HS-5 (cell line): ENCODE measurements around the gene SLC24A4.
A peak's percentile ranks its signal among the peaks of the same experiment; 100 is the strongest.

Experiments used
- DNase-seq: peaks from one replicate; pipeline ENCODE4 v3.0.0-alpha.2; 2012; ENCODE audit warnings: low read depth

Gene SLC24A4, protein sequence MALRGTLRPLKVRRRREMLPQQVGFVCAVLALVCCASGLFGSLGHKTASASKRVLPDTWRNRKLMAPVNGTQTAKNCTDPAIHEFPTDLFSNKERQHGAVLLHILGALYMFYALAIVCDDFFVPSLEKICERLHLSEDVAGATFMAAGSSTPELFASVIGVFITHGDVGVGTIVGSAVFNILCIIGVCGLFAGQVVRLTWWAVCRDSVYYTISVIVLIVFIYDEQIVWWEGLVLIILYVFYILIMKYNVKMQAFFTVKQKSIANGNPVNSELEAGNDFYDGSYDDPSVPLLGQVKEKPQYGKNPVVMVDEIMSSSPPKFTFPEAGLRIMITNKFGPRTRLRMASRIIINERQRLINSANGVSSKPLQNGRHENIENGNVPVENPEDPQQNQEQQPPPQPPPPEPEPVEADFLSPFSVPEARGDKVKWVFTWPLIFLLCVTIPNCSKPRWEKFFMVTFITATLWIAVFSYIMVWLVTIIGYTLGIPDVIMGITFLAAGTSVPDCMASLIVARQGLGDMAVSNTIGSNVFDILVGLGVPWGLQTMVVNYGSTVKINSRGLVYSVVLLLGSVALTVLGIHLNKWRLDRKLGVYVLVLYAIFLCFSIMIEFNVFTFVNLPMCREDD

GRCh38 chr14:92323011-92323915, at the start of gene SLC24A4:
SLC24A4 (plus strand) TSS chr14:92323165; CDS start chr14:92323831, 666 bp downstream.
- DNase-seq, result peak; percentile 3

DNA sequence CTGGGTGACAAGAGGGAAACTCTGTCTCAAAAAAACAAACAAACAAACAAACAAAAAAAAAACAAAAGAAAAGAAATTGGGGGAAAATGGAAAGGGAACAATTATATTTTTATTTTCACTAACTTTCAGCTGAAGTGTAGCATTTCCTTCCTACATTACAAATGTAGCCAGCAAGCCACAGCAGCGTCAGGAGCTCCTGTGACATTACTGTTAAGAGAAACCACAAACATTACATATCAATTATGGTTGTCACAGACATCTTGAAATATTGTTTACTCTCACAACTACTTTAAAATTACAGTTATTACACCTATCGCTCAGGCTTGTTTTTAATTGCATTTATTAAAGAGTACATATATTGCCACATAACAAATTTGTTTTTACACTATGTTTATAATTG, 49.8 kb upstream of the SLC24A4 start:
- DNase-seq, result no peak

DNA sequence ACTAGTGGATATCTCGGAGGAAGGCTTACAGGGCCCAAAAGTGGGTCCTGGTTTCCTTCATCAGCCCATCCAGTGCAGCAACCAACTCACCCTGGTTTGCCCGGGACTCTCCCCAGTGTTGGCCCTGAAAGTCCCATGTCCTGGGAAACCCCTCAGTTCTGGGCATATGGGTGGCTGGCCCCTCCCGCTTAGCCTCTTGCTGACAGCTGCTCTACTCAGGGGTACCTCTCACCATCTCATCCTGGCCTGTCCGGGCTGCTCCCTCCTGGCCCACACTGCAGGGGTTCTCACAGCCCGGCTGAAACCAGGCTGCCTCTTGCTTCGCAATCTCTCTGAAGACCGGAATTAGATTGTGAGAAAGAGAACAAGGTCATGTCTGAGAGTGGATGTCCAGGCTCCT, 48.9 kb upstream of the SLC24A4 start:
- DNase-seq, result no peak

DNA sequence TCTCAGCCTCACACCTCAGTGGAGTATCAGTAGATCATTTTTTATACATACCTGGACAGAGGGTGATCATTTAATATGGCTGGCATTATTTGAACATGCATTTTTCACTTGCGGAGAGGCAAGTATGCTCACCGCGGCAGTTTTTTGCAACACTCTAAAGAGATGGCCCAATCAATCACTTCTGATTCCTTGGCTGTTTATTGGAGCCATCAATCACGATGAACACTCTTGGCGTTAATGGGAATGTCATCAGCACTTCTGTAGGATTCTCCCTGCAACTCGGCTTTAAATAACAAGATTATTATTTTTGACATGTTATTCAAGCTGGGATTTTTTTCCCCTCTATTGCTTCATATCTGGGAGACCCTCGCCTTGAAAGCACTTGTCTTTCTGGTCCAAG, 46.9 kb upstream of the SLC24A4 start:
- DNase-seq, result no peak

- DNase-seq, result no peak
These were observed 45.9 kb upstream of the SLC24A4 start for GRCh38 chr14:92277031-92277430.

DNA sequence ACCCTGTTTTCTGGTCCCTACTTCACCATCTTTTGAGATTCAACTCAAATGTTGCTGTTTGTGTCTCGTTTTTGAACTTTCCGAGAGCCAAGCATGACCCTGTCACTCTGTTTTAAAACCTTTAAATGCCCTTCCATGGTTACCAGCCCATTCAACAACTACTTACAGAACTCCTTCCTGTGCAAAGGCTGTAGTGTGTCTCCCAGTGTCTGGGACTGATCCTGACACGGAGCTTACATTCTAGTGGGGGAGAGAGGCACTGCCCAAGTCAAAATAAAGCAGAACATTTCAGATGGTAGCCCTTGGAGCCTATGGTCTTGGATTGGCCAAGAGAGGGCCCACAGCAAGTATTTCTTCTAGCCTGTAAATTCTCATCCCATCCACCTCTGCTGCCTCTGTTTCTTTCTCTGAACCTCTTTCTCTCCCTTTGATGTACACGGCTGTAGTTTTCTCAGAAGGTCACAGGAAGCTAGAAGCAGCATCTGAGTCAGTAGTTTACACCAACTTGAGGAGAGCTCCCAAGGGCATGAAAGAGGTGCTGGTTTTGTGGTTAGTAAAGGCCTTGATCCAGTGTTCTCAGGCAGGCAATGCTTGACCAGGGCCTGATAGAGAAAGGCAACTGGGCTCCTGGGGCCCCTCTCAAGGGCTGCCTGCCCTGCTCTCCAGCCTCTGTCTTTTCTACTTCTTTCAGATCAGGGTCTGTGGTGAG, 42.3 kb upstream of the SLC24A4 start:
- DNase-seq, result no peak

GRCh38 chr14:92282669-92283068, 40.3 kb upstream of the SLC24A4 start:
- DNase-seq, result no peak

DNA sequence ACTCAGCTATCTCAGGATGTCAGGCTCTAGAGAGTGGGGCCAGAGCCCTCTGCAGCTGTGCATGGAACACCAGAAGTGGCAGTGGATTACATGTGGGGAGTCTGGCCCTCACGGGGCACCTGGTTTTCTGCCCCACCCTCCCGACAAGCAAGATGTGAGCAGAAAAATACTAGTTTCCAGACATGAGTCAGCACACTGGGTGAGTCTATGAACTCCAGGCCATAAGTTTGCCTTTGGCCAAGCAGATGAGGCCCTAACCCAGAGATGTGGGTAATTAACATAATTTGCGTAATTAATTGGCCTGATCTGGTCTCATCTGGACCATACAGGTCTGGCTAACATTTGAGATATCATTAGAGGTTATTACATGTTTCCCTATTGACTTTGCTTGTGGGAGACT, 37.7 kb upstream of the SLC24A4 start:
- DNase-seq, result no peak

DNA sequence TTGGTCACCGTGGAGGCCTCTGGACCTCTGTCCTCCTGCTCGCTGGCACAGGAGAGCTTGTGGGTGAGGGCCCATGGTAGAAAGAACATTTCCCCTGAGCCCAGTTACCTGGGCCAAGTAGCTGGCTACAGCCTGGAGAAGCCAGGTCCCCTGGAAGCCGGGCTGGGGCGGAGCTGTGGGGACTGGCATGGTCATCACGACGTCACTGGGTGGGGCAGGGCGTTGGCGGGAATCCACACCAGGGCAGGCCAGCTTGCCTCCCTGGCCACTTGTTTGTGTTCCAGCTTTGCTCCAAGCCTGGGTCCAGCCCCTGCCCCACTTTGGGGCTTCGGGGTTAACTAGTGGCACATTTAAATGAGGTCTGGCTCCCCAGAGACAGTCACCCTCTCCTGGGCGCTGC, 35.0 kb upstream of the SLC24A4 start:
- DNase-seq, result no peak

DNA sequence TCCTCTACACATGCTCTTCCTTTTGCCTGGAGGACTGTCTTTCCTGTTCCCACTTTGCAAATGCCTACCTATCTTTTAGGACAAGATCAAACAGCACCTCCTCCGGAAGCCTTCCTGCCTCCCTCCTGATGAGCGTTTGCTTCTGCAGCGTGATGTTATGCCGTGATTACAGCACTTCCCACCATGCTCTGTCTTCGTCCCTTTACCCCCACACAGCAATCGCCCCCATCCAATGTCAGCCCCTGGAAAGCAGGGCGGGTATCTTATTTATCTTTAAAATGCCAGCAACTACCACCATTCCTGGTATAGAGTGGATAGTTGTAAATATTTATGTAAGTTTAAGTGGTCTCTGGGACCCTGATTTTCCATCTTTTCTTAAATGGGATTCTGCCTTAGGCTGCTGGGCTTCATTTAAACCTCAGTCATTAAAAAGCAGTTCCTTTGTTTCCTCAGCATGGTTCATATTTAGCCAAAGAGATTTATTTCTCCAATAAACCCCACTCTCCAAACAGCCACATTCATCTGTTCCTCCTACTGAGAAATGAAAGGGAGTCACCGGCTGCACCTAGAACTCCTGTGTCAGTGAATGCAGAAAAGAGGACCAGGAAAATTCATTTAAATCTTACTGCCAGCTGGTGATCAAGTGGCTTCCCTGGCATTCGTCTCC, 33.8 kb upstream of the SLC24A4 start:
- no peak for DNase-seq

GRCh38 chr14:92292673-92293072, 30.3 kb upstream of the SLC24A4 start:
- DNase-seq, result no peak

- no peak for DNase-seq
These were observed 28.5 kb upstream of the SLC24A4 start for GRCh38 chr14:92294506-92294905.

GRCh38 chr14:92297818-92298595, 25.0 kb upstream of the SLC24A4 start:
- DNase-seq, result no peak

DNA sequence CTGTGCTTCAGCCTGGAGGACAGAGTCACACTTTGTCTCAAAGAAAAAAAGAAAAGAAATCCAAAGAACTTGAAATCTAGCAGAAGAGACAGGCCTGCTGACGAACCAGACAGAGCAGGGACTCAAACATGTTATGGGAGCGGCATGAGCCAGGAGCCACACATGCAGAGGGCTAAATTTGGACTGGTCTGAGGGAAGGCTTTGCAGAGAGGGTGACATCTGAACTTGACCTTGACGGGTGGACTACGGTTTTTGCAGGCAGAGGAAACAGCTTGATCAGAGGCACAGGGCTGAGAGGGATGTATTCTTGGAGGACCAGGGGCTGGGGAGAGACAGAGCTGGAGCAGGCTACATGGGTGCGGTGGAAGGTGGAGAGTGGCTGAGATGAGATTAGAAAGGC, 20.5 kb upstream of the SLC24A4 start:
- no peak for DNase-seq

- DNase-seq, result no peak
These were observed 14.2 kb upstream of the SLC24A4 start for GRCh38 chr14:92308716-92309115.

DNA sequence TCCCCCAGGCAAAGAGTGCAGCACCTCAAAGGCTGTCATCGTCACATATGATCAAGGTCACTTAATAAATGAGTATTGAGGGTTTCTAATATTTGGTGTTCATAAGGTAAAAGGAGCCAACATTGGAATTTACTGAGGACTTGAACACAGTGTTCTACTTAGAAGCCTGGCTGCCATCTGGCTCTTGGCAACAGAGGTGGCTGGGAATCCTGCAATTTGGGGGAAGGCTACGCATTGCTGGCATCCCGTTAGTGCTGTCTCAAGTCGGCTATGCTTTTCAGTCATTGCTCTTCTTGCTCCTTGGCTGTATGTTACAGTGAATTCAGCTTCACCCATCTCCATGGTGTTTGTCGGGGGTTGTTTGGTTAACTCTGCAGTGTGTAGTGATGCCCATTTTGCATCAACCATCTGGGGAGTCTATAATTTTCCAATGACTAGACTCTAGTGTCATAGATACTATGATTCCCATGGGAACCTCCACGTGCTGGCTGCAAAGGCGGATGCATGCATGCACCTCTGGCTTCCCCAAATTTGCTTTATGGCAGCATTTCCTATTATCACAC, 12.9 kb upstream of the SLC24A4 start:
- no peak for DNase-seq

DNA sequence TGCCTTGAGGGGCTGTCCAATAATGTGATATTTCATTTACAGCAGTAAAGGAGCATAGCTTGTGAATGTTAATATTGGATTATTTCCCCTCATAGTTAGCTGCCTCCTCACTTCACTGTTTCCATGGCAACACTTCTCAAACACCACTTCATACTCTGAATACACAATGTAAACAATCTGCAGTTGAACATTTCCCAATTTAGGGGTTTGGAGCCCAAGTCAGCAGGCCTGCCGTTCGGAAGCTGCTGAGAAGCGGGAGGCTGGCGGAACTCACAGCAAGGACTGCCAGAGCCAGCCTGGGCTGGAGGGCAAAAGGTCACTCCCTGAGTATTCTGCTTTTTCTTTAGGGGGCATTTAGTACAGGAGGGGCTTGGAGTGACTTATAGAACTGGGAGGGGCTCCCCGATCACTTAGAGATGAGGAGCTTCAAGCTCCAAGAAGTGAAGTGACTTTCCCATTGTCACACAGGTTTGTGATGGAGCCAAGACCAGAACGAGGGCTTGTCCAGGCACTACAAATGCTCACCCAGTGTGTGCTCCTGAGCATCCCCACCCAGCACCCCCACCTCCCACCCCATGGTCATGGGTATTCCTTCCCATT, 12.1 kb upstream of the SLC24A4 start:
- DNase-seq, result no peak

- no peak for DNase-seq
These were observed 8.8 kb upstream of the SLC24A4 start for GRCh38 chr14:92314182-92314581.

DNA sequence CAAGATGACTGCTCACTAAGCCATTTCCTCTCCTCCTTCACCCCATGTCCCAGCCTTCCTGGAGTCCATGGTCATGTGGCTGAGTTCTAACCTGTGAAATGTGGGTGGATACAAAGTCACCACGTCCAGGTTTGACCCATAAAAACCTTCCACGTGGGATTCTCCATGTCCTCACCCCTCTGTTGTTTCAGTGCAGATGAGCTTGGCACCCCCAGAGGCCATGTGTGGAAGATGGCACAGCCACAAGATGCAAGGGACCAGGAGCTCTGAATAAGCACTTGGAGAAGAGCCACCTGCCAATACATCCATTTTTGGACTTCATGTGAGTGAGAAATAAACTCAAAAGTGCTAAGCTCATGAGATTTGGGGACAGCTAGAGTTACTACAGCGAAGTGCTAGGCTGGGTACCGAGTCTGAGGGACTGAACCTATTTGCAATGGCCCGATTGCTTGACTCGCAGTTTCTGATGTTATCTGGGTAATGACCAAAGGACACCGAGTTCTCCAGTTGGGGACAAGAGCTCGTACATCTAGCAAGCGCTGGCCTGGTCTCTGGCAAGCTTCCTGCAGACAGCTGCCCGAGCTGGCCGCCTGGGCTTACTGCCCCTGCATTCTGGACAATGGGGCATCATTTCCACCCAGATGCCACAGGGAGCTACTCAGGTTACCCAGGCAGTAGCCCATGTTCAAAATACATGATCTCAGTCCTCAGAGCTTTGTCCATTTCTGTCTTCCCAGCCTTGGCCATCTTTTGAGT, 7.7 kb upstream of the SLC24A4 start:
- no peak for DNase-seq
